Measurements from ENCODE around the gene EPHA6.
"Not testable (repeated sequence)": the region's sequence is repeated elsewhere in the genome, so short reads cannot be mapped to it uniquely, and the experiment has no call there.

Gene EPHA6

GRCh38 chr3:97425002-97425401 is 610.6 kb downstream of the EPHA6 start:
- DNase-seq (ENCODE audit: low read depth in 3 of 3, low spot score in 1 of 3) = no peak

DNA sequence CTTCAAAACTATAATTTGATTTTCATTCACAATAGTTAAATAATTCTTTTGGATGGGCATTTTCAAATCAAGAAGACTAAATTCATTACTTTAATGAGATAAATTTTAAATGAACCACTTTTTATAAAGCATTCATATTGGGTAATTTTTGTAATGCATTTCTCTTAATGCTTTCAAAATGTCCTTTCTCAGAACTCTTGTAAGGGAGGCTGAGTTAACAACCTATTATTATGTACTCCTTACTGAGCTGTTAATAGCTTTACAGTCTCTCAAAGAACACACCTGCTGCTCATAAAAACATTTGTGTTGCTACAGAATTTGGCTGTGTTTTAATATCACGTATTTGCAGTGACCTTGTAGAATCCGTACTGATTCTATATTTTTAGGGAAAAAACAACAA is 616.2 kb downstream of the EPHA6 start:
- no peak for DNase-seq (ENCODE audit: low read depth in 3 of 3, low spot score in 1 of 3)

DNA sequence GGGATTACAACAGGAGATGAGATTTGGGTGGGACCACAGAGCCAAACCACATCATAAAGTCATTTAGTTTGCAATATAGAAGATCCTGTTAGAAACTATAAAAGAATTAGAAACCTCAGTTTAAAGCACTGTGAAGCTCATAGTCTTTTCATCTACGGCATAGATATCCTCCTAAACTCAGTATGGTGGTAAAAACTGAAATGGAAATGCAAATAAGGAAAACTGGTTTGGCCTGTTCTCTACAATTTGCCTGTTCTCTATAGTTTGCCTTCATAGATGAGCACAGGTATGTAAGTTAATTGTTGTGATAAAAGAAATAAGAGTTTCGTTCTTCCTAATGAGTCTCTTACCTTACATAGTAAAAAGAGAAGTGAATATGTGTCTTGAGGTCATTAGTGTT is 618.5 kb downstream of the EPHA6 start:
- no peak for DNase-seq (ENCODE audit: low read depth in 3 of 3, low spot score in 1 of 3)

- DNase-seq (ENCODE audit: low read depth in 3 of 3, low spot score in 1 of 3) = no peak
Measured at GRCh38 chr3:97438131-97438530, 623.7 kb downstream of the EPHA6 start.

DNA sequence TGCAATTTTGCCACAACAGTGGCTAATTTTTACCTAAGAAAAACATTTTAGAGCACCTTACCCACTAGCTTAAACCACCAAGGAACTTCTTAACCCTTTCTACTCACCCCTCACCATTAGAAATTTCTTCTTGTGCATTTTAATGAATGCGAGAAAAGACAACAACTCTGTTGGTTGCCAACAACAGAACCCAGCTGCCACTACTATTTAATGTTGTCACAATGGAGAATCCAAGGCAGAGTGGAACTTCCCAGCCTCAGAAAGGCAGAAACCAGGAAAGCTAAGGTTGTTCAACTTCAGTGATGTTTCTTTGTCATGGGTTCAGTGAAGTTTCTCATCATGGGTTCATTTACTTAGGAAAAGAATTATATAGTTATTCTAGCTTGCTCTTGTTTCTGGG is 625.0 kb downstream of the EPHA6 start:
- no peak for DNase-seq (ENCODE audit: low read depth in 3 of 3, low spot score in 1 of 3)

GRCh38 chr3:97464035-97464434 is 649.6 kb downstream of the EPHA6 start:
- DNase-seq (ENCODE audit: low read depth in 3 of 3, low spot score in 1 of 3) = no peak

DNA sequence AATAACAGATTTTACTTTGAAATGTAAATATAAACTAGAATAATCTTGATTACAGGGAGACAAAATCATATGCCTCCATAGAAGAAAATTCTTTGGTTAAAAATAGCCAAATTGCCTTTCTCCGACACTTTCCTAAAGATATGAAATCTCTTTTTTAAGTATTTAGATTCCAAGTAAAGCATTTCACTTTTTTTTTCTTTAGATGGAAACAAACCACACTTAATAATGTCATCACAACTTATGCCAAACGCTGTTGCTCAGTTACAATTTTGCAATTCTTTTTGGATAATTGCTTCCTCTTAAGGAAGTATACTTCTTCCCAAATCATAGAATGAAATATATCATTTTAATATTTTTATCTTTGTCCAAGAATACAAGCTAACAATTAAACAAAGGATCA is 656.1 kb downstream of the EPHA6 start:
- DNase-seq (ENCODE audit: low read depth in 3 of 3, low spot score in 1 of 3) = no peak

- no peak for DNase-seq (ENCODE audit: low read depth in 3 of 3, low spot score in 1 of 3)
Measured at GRCh38 chr3:97479740-97480139, 665.3 kb downstream of the EPHA6 start.

DNA sequence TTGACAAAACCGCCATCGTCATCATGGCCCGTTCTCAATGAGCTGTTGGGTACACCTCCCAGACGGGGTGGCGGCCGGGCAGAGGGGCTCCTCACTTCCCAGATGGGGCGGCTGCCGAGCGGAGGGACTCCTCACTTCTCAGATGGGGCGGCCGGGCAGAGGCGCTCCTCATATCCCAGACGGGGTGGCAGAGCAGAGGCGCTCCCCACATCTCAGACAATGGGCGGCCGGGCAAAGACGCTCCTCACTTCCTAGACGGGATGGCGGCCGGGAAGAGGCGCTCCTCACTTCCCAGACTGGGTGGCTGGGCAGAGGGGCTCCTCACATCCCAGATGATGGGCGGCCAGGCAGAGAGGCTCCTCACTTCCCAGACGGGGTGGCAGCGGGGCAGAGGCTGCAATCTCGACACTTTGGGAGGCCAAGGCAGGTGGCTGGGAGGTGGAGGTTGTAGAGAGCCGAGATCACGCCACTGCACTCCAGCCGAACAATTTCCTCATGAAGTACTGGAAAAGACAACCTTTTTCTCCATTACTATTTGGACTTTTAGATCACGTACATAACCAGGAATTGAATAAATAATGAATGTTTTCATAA is 666.4 kb downstream of the EPHA6 start:
- not testable (repeated sequence) for DNase-seq (ENCODE audit: low read depth in 3 of 3, low spot score in 1 of 3)

- DNase-seq (ENCODE audit: low read depth in 3 of 3, low spot score in 1 of 3) = no peak
Measured at GRCh38 chr3:97481416-97481815, 667.0 kb downstream of the EPHA6 start.

DNA sequence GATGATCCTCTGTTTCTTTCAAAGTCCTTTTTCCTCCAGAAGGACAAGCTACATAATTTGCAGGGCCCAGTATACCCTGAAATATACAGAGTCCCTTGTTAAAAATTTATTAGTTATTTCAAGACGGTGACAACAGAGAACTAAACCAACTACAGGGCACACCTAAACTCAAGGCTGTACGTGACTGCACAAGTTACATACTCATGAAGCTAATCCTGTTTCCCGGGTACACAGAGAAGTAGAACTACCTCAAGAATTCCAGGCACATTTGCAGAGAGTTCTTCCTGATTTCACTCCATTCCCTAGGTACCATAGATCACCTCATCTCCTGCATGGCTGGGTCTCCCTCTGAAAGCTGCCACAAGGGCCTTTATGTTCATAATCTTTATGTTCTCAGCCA is 670.8 kb downstream of the EPHA6 start:
- DNase-seq (ENCODE audit: low read depth in 3 of 3, low spot score in 1 of 3) = no peak

DNA sequence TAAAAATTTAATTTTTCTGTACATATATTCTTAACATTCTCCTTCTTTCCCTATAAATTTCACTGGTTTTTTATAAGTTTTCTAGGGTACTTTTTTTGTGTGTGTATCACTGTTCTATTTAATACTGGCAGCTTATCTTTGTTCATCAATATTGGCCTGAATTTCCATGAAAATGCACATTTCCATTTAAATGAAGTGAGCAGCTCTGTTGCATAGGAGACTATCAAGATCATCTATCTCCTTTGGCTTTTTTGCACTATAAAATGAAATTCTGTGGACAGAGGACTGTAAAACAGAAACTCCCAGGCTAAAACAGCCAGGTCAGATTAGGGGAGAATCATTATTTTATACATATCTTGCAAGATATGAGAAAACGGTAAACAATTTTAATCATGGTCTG is 673.2 kb downstream of the EPHA6 start:
- DNase-seq (ENCODE audit: low read depth in 3 of 3, low spot score in 1 of 3) = no peak

- no peak for DNase-seq (ENCODE audit: low read depth in 3 of 3, low spot score in 1 of 3)
Measured at GRCh38 chr3:97488741-97489140, 674.3 kb downstream of the EPHA6 start.

DNA sequence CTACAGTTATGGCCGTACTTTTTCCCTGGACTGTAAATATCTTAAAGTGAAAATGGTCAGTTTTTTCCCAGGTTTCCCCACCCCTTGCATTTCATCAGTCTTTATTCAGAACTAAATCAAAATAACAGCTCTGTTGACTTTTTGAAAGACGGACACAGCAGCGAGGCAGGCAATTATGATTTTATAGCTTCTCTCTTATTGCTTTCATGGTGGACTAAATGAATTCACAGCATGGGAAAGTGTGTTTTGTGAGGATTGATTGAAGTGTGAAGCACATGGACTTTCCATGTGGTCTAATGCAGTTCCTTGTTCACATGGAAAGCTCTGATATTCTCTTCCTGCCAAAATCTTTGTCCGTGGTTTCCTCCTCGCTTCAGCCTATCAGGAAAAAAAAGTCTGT is 681.5 kb downstream of the EPHA6 start:
- no peak for DNase-seq (ENCODE audit: low read depth in 3 of 3, low spot score in 1 of 3)

- DNase-seq (ENCODE audit: low read depth in 3 of 3, low spot score in 1 of 3) = no peak
Measured at GRCh38 chr3:97497138-97497537, 682.7 kb downstream of the EPHA6 start.

DNA sequence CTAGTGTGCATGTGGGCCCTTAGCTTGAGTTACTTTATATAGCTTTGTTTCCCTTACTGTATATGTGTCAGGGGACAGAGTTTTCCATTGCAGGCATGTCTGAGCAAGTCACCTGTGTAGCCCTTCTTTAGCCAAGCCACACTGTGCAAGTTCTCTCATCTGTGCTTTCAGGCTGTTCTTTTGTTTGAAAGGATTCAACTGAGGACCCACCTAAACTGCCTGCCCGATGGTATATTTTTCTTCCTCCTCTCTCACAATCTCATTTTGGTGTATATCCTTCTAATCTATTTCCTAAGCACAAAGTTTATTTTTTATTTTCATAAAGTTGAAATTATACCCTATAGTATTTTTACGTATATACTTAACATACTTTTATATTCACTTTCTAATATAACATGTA is 690.1 kb downstream of the EPHA6 start:
- DNase-seq (ENCODE audit: low read depth in 3 of 3, low spot score in 1 of 3) = no peak

GRCh38 chr3:97510795-97511194 is 696.4 kb downstream of the EPHA6 start:
- no peak for DNase-seq (ENCODE audit: low read depth in 3 of 3, low spot score in 1 of 3)

- DNase-seq (ENCODE audit: low read depth in 3 of 3, low spot score in 1 of 3) = no peak
Measured at GRCh38 chr3:97515076-97515475, 700.7 kb downstream of the EPHA6 start.

GRCh38 chr3:97530691-97531090 is 716.3 kb downstream of the EPHA6 start:
- DNase-seq (ENCODE audit: low read depth in 3 of 3, low spot score in 1 of 3) = no peak

DNA sequence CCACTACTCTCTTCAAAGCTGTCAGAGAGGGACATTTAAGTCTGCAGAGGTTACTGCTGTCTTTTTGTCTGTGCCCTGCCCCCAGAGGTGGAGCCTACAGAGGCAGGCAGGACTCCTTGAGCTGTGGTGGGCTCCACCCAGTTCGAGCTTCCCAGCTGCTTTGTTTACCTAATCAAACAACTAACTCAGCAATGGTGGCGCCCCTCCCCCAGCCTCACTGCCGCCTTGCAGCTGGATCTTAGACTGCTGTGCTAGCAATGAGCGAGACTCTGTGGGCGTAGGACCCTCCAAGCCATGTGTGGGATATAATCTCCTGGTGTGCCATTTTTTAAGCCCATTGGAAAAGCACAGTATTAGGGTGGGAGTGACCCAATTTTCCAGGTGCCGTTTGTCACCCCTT is 733.2 kb downstream of the EPHA6 start:
- DNase-seq (ENCODE audit: low read depth in 3 of 3, low spot score in 1 of 3) = not testable (repeated sequence)

DNA sequence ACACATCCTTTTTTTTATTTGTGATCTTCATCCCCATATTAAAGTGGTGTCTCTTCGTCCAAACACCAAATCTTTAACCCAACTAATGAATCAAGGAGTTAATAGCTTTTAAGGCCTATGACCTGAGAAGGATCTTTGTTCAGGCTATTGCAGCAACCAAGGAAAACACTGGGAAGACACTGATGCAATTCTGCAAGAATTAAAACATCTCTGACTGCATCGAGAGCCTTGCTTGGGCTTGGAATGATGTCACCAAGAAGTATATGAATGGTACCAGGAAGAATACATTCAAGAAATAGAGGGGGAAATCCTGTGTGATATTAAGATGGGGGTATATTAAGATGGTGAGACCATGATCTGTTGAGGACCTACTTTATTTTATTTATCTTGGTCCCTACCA is 736.0 kb downstream of the EPHA6 start:
- no peak for DNase-seq (ENCODE audit: low read depth in 3 of 3, low spot score in 1 of 3)

- DNase-seq (ENCODE audit: low read depth in 3 of 3, low spot score in 1 of 3) = no peak
Measured at GRCh38 chr3:97552186-97552585, 737.8 kb downstream of the EPHA6 start.

DNA sequence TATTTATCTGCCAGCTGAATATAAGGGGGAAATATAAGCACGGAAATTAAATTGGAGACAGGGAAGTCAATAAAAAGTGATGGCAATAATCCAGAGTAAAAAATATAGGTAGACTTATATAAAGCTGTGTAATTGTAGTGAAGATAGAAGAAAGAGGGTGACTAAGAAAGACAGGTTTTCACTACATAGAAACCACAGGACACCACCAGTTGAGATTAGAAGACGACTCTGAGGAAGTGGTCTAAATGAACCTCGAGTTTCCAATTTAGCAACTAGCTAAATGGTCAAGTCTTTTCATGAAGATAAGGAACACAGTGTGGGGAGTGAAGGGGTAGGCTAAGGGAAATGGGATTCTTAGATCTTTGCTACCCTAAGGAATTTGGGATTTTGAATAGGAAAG is 761.3 kb downstream of the EPHA6 start:
- no peak for DNase-seq (ENCODE audit: low read depth in 3 of 3, low spot score in 1 of 3)

DNA sequence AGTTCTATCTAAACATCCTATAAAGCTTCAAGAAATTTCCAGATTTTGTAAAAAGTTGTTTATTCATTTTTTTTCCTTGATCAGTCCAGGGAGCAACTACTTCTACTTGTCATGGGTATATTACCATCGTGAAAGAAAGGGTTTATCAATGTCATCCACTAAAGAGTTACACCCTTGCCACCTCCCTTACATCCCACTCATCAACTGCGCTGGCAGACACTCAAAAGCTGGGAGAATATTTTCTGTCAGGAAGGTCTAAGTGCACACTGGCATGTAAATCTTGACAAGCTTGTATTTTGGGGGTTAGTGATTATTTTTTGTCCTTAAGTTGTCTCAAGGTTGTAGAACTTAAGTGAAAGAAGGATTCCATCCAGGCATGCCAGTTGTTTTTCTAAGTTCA is 761.8 kb downstream of the EPHA6 start:
- DNase-seq (ENCODE audit: low read depth in 3 of 3, low spot score in 1 of 3) = no peak
